Activated CD8-positive, alpha-beta T cell treated with anti-CD3 and anti-CD28 coated beads, Interleukin-2, amount 10 ng/mL, durations not matched to agents 7 days and 5 days (primary cell): ENCODE measurements around the gene SIRPA. TPM values are rescaled to one million over a fixed set of nuclear protein-coding genes. Genes with fewer than 3 reads are reported as not detected.

Experiments used
- ATAC-seq: fragments of 150-1000 bp; cut with Tn5 transposase; one replicate; pipeline ENCODE4 v1.10.0; 2021; ENCODE audit warnings: moderate library complexity
- CTCF ChIA-PET: fragments of 350-600 bp; sonication (Branson Sonifier 250); formaldehyde crosslinking; loops from one replicate; lab custom pipeline; 2021; ENCODE audit warnings: antibody characterized with exemption; lab: Charles Lee
- POLR2A ChIA-PET: fragments of 350-600 bp; sonication (Branson Sonifier 250); formaldehyde crosslinking; loops from one replicate; lab custom pipeline; 2021; ENCODE audit warnings: antibody characterized with exemption; lab: Charles Lee
- DNase-seq: peaks from one replicate; pipeline ENCODE4 v3.0.0-alpha.2; 2020
- H3K27ac Mint-ChIP-seq: one replicate; pipeline ENCODE4 v1.8.0; 2021; ENCODE audit warnings: mild to moderate bottlenecking, mixed read lengths
- H3K27me3 Mint-ChIP-seq: one replicate; pipeline ENCODE4 v1.8.0; 2021; ENCODE audit warnings: low read depth, mixed read lengths
- H3K36me3 Mint-ChIP-seq: one replicate; pipeline ENCODE4 v1.8.0; 2021; ENCODE audit warnings: low read depth, mixed read lengths
- H3K4me1 Mint-ChIP-seq: one replicate; pipeline ENCODE4 v1.8.0; 2021; ENCODE audit warnings: low read depth, mixed read lengths
- H3K4me3 Mint-ChIP-seq: one replicate; pipeline ENCODE4 v1.8.0; 2021; ENCODE audit warnings: mild to moderate bottlenecking, mixed read lengths
- H3K9me3 Mint-ChIP-seq: one replicate; pipeline ENCODE4 v1.8.0; 2022; ENCODE audit warnings: mixed read lengths; ENCODE audit not compliant: insufficient read depth
- total RNA-seq, 2 experiments: library from RNA; stranded (reverse); gene quantifications; one replicate each; pipeline ENCODE4 v1.2.3, GENCODE V29; 2021

Gene SIRPA
- total RNA-seq, 2 experiments from 2014 or later, result not detected

GRCh38 chr20:1891263-1892118 is 3.7 kb upstream of the SIRPA start:
- Mint-ChIP-seq H3K4me1 (no peaks in the 10 kb centered on the region), H3K36me3 (no peaks in the 10 kb centered on the region), H3K4me3 (no peak overlapping the region), H3K9me3 (no peaks in the 10 kb centered on the region), H3K27me3 (peaks cover 56% of the 10 kb centered on the region), H3K27ac (no peak overlapping the region)
- no peak for DNase-seq
- POLR2A ChIA-PET, result no interaction called here
- CTCF ChIA-PET, result no interaction called here
- no peak for ATAC-seq

- POLR2A ChIA-PET, result no interaction called here
- Mint-ChIP-seq H3K36me3 (no peaks in the 10 kb centered on the region), H3K9me3 (no peaks in the 10 kb centered on the region), H3K27me3 (peaks cover 56% of the 10 kb centered on the region), H3K4me1 (no peaks in the 10 kb centered on the region), H3K27ac (no peak overlapping the region), H3K4me3 (no peak overlapping the region)
- CTCF ChIA-PET, result no interaction called here
- DNase-seq (no peak), ATAC-seq (no peak)
These were observed 3.2 kb upstream of the SIRPA start for GRCh38 chr20:1892119-1892385.

GRCh38 chr20:1893721-1894470 is 1.3 kb upstream of the SIRPA start:
- Mint-ChIP-seq H3K27me3 (peaks cover 60% of the 10 kb centered on the region), H3K4me3 (no peak overlapping the region), H3K27ac (no peak overlapping the region), H3K36me3 (no peaks in the 10 kb centered on the region), H3K4me1 (no peaks in the 10 kb centered on the region), H3K9me3 (no peaks in the 10 kb centered on the region)
- ATAC-seq, result no peak
- POLR2A ChIA-PET, result no interaction called here
- CTCF ChIA-PET, result no interaction called here
- no peak for DNase-seq

GRCh38 chr20:1894471-1894950 is 696 bp upstream of the SIRPA start:
- Mint-ChIP-seq H3K27me3 (peaks cover 61% of the 10 kb centered on the region), H3K36me3 (no peaks in the 10 kb centered on the region), H3K27ac (no peak overlapping the region), H3K4me3 (no peak overlapping the region), H3K9me3 (no peaks in the 10 kb centered on the region), H3K4me1 (no peaks in the 10 kb centered on the region)
- ATAC-seq (peak; percentile 72), DNase-seq (no peak)
- POLR2A ChIA-PET, result no interaction called here
- CTCF ChIA-PET, result no interaction called here

GRCh38 chr20:1895674-1896483 is 672 bp downstream of the SIRPA start:
- H3K27ac Mint-ChIP-seq, result no peak overlapping the region
- no peak for ATAC-seq
- CTCF ChIA-PET, result no interaction called here

GRCh38 chr20:1896484-1897258 is 1.5 kb downstream of the SIRPA start:
- Mint-ChIP-seq H3K27me3 (peaks cover 54% of the 10 kb centered on the region), H3K36me3 (no peaks in the 10 kb centered on the region), H3K9me3 (no peaks in the 10 kb centered on the region), H3K27ac (no peak overlapping the region), H3K4me3 (no peak overlapping the region), H3K4me1 (no peaks in the 10 kb centered on the region)
- ChIA-PET CTCF (no interaction called here), POLR2A (no interaction called here)
- no peak for ATAC-seq
- DNase-seq, result no peak

More at GRCh38 chr20:1895674-1896483, 672 bp downstream of the SIRPA start:
- peaks cover 58% of the 10 kb centered on the region for H3K27me3 Mint-ChIP-seq
- H3K36me3 Mint-ChIP-seq, result no peaks in the 10 kb centered on the region
- POLR2A ChIA-PET, result no interaction called here
- no peak overlapping the region for H3K4me3 Mint-ChIP-seq
- no peak for DNase-seq
- no peaks in the 10 kb centered on the region for H3K4me1 Mint-ChIP-seq
- no peaks in the 10 kb centered on the region for H3K9me3 Mint-ChIP-seq

GRCh38 chr20:1897541-1897940 is 2.3 kb downstream of the SIRPA start:
- no peak for ATAC-seq

GRCh38 chr20:1897965-1898464 is 2.8 kb downstream of the SIRPA start:
- Mint-ChIP-seq H3K36me3 (no peaks in the 10 kb centered on the region), H3K4me1 (no peaks in the 10 kb centered on the region), H3K4me3 (no peak overlapping the region), H3K27me3 (peaks cover 41% of the 10 kb centered on the region), H3K27ac (no peak overlapping the region), H3K9me3 (no peaks in the 10 kb centered on the region)
- DNase-seq (no peak), ATAC-seq (no peak)
- CTCF ChIA-PET, result interaction anchor here (2.2 kb wide), 1 partner anchor 96 kb away, joined by 5 read pairs; no protein-coding TSS in a partner anchor
- POLR2A ChIA-PET, result no interaction called here

More at GRCh38 chr20:1897541-1897940, 2.3 kb downstream of the SIRPA start:
- Mint-ChIP-seq H3K9me3 (no peaks in the 10 kb centered on the region), H3K27ac (no peak overlapping the region), H3K4me3 (no peak overlapping the region), H3K4me1 (no peaks in the 10 kb centered on the region), H3K27me3 (peaks cover 46% of the 10 kb centered on the region), H3K36me3 (no peaks in the 10 kb centered on the region)
- ChIA-PET CTCF (no interaction called here), POLR2A (no interaction called here)
- DNase-seq, result no peak

- H3K4me3 Mint-ChIP-seq, result no peak overlapping the region
- ATAC-seq (no peak), DNase-seq (no peak)
- no peaks in the 10 kb centered on the region for H3K4me1 Mint-ChIP-seq
- ChIA-PET POLR2A (no interaction called here), CTCF (interaction anchor here (2.2 kb wide), 1 partner anchor 96 kb away, joined by 5 read pairs; no protein-coding TSS in a partner anchor)
- peaks cover 37% of the 10 kb centered on the region for H3K27me3 Mint-ChIP-seq
- no peak overlapping the region for H3K27ac Mint-ChIP-seq
- no peaks in the 10 kb centered on the region for H3K9me3 Mint-ChIP-seq
- H3K36me3 Mint-ChIP-seq, result no peaks in the 10 kb centered on the region
These were observed 3.5 kb downstream of the SIRPA start for GRCh38 chr20:1898482-1899240.

- H3K27ac Mint-ChIP-seq, result no peak overlapping the region
- no peaks in the 10 kb centered on the region for H3K9me3 Mint-ChIP-seq
- H3K27me3 Mint-ChIP-seq, result peaks cover 33% of the 10 kb centered on the region
- no peaks in the 10 kb centered on the region for H3K4me1 Mint-ChIP-seq
- no peak overlapping the region for H3K4me3 Mint-ChIP-seq
- DNase-seq, result no peak
- ChIA-PET POLR2A (no interaction called here), CTCF (interaction anchor here (2.2 kb wide), 1 partner anchor 97 kb away, joined by 5 read pairs; no protein-coding TSS in a partner anchor)
- no peaks in the 10 kb centered on the region for H3K36me3 Mint-ChIP-seq
- no peak for ATAC-seq
These were observed 4.0 kb downstream of the SIRPA start for GRCh38 chr20:1899241-1899525.
